Loucy (cell line): ENCODE measurements around the gene GNGT1.

Source experiments
- EZH2phosphoT487 ChIP-seq: fragments of 200-600 bp; IDR thresholded peaks from 2 replicates; pipeline ENCODE4 v1.6.1; 2018; ENCODE audit warnings: antibody characterized with exemption, mild to moderate bottlenecking, moderate library complexity, borderline replicate concordance
- TF ChIP-seq, protein P1 (sequence below): fragments of 200-600 bp; sonication (generic); conservative IDR thresholded peaks from 2 replicates; pipeline ENCODE4 v1.5.1; 2014; ENCODE audit warnings: mild to moderate bottlenecking, antibody characterized with exemption, low read length

DNA sequence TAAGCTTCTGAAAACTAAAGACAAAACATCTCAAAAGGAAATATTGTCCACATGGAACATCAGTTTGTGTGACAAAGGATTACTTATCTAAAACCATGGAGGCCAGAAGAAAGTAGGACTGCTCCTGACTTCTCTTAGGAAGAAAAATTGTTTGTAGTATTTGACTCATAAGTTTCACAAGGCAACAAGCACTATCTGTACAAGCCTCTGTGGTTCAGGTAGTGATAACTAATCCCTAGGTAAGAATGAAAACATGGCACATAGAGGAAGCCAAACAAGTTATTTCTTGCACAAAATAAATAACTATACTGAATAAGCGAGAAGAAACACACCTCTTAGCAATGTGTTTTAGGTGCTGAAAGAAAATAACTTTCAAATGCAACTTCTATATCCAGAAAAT, 46.1 kb upstream of the GNGT1 start:
- TF ChIP-seq, protein P1, sequence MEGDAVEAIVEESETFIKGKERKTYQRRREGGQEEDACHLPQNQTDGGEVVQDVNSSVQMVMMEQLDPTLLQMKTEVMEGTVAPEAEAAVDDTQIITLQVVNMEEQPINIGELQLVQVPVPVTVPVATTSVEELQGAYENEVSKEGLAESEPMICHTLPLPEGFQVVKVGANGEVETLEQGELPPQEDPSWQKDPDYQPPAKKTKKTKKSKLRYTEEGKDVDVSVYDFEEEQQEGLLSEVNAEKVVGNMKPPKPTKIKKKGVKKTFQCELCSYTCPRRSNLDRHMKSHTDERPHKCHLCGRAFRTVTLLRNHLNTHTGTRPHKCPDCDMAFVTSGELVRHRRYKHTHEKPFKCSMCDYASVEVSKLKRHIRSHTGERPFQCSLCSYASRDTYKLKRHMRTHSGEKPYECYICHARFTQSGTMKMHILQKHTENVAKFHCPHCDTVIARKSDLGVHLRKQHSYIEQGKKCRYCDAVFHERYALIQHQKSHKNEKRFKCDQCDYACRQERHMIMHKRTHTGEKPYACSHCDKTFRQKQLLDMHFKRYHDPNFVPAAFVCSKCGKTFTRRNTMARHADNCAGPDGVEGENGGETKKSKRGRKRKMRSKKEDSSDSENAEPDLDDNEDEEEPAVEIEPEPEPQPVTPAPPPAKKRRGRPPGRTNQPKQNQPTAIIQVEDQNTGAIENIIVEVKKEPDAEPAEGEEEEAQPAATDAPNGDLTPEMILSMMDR, result no peak
- TF ChIP-seq EZH2phosphoT487, result no peak
